ENCODE results near the gene XYLT2. TPM values are rescaled to one million over a fixed set of nuclear protein-coding genes. Genes with fewer than 3 reads are reported as not detected.
A peak's percentile ranks its signal among the peaks of the same experiment; 100 is the strongest.

XYLT2 gene
- total RNA-seq, 1 experiment from 2014 or later, result 39.7 TPM

- TF ChIP-seq CDX4 (CRISPR knock-in tag; IDR thresholded peaks at IDR 0.05; ENCODE audit: borderline replicate concordance) (no peak), CBFB (CRISPR knock-in tag; IDR thresholded peaks at IDR 0.05; ENCODE audit: low read depth) (no peak), ERG (CRISPR knock-in tag; IDR thresholded peaks at IDR 0.05) (no peak), TEAD1 (CRISPR knock-in tag; IDR thresholded peaks at IDR 0.05) (peak; percentile 41; the same call in 1 of the 2 replicates), ZMAT4 (CRISPR knock-in tag; IDR thresholded peaks at IDR 0.05) (no peak), GABPB1 (CRISPR knock-in tag; IDR thresholded peaks at IDR 0.05) (peak; percentile 93), ATF6 (CRISPR knock-in tag; IDR thresholded peaks at IDR 0.05) (no peak), FOXP4 (CRISPR knock-in tag; IDR thresholded peaks at IDR 0.05) (peak; percentile 43; the same call in 1 of the 2 replicates), AFF4 (CRISPR knock-in tag; IDR thresholded peaks at IDR 0.05; ENCODE audit: borderline replicate concordance) (no peak), STAT6 (CRISPR knock-in tag; conservative IDR thresholded peaks at IDR 0.05; ENCODE audit: low read depth) (no peak), ZBTB43 (CRISPR knock-in tag; IDR thresholded peaks at IDR 0.05) (peak; percentile 84), ATF3 (CRISPR knock-in tag; conservative IDR thresholded peaks at IDR 0.05) (no peak), MLX (CRISPR knock-in tag; IDR thresholded peaks at IDR 0.05) (no peak), ZNF121 (CRISPR knock-in tag; IDR thresholded peaks at IDR 0.05) (no peak), ARID4B (CRISPR knock-in tag; IDR thresholded peaks at IDR 0.05; ENCODE audit: borderline replicate concordance) (no peak; the same call in 1 of the 2 replicates)
These were observed 27.0 kb downstream of the XYLT2 start, which contains the start of the genes EME1 and MRPL27 (continued) for GRCh38 chr17:50372758-50373556.
